HepG2 (cell line): ENCODE results near the gene USP10. TPM values are rescaled to one million over a fixed set of nuclear protein-coding genes. Genes with fewer than 3 reads are reported as not detected.

Experiments used
- CAMTA2 ChIP-seq: sonication (generic); formaldehyde crosslinking; IDR thresholded peaks from 2 replicates; pipeline ENCODE4 v1.4.0; 2020; ENCODE audit warnings: mild to moderate bottlenecking, missing genetic modification reagents, borderline replicate concordance
- HNRNPK ChIP-seq: fragments of 200-400 bp; formaldehyde crosslinking; IDR thresholded peaks from 2 replicates; pipeline ENCODE4 v1.6.1; 2018; ENCODE audit warnings: low read length, low read depth, moderate library complexity, mild to moderate bottlenecking; ENCODE audit not compliant: poor library complexity, severe bottlenecking
- IKZF4 ChIP-seq: sonication (generic); formaldehyde crosslinking; IDR thresholded peaks from 2 replicates; pipeline ENCODE4 v1.5.1; 2020; ENCODE audit warnings: borderline replicate concordance, mild to moderate bottlenecking, low read depth, missing genetic modification reagents; ENCODE audit errors: not compliant biosample characterization
- PRDM10 ChIP-seq: sonication (generic); formaldehyde crosslinking; IDR thresholded peaks from 2 replicates; pipeline ENCODE4 v1.4.0; 2020; ENCODE audit warnings: low read depth, missing genetic modification reagents
- PTBP1 ChIP-seq: fragments of 200-400 bp; formaldehyde crosslinking; IDR thresholded peaks from 2 replicates; pipeline ENCODE4 v1.6.1; 2018; ENCODE audit warnings: low read length, low read depth; ENCODE audit not compliant: poor library complexity, severe bottlenecking
- TOPORS ChIP-seq: sonication (generic); formaldehyde crosslinking; IDR thresholded peaks from 2 replicates; pipeline ENCODE4 v1.8.0; 2023; ENCODE audit warnings: mild to moderate bottlenecking, missing genetic modification reagents
- ZMAT5 ChIP-seq: sonication (generic); formaldehyde crosslinking; IDR thresholded peaks from 2 replicates; pipeline ENCODE4 v1.5.0; 2020; ENCODE audit warnings: mild to moderate bottlenecking, low read depth, missing genetic modification reagents, borderline replicate concordance
- ZMYM2 ChIP-seq: sonication (generic); formaldehyde crosslinking; IDR thresholded peaks from 2 replicates; pipeline ENCODE4 v1.8.0; 2022; ENCODE audit warnings: mild to moderate bottlenecking, missing genetic modification reagents
- ZNF205 ChIP-seq: IDR thresholded peaks from 2 replicates; pipeline ENCODE4 v1.6.1; 2018; ENCODE audit warnings: missing biosample characterization, missing genetic modification reagents
- ZNF225 ChIP-seq: sonication (generic); formaldehyde crosslinking; IDR thresholded peaks from 2 replicates; pipeline ENCODE4 v1.4.0; 2020; ENCODE audit warnings: mild to moderate bottlenecking, missing genetic modification reagents
- ZNF256 ChIP-seq: sonication (generic); formaldehyde crosslinking; conservative IDR thresholded peaks from 2 replicates; pipeline ENCODE4 v1.4.0; 2020; ENCODE audit warnings: missing genetic modification reagents
- ZNF264 ChIP-seq: sonication (generic); formaldehyde crosslinking; IDR thresholded peaks from 2 replicates; pipeline ENCODE4 v1.4.0; 2020; ENCODE audit warnings: missing genetic modification reagents
- ZNF30 ChIP-seq: sonication (generic); formaldehyde crosslinking; IDR thresholded peaks from 2 replicates; pipeline ENCODE4 v1.5.0; 2020; ENCODE audit warnings: mild to moderate bottlenecking, missing genetic modification reagents
- ZNF333 ChIP-seq: sonication (generic); formaldehyde crosslinking; IDR thresholded peaks from 2 replicates; pipeline ENCODE4 v1.4.0; 2020; ENCODE audit warnings: mild to moderate bottlenecking, missing genetic modification reagents, borderline replicate concordance
- ZNF44 ChIP-seq: sonication (generic); formaldehyde crosslinking; IDR thresholded peaks from 2 replicates; pipeline ENCODE4 v1.5.1; 2020; ENCODE audit warnings: mild to moderate bottlenecking, missing genetic modification reagents
- ZNF484 ChIP-seq: sonication (generic); formaldehyde crosslinking; IDR thresholded peaks from 2 replicates; pipeline ENCODE4 v1.5.1; 2020; ENCODE audit warnings: mild to moderate bottlenecking, low read depth, missing genetic modification reagents, borderline replicate concordance
- ZNF572 ChIP-seq: sonication (generic); formaldehyde crosslinking; IDR thresholded peaks from 2 replicates; pipeline ENCODE4 v1.5.1; 2020; ENCODE audit warnings: mild to moderate bottlenecking, missing genetic modification reagents
- ZNF674 ChIP-seq: sonication (generic); formaldehyde crosslinking; IDR thresholded peaks from 2 replicates; pipeline ENCODE4 v1.5.0; 2020; ENCODE audit warnings: low read depth, mild to moderate bottlenecking, missing genetic modification reagents
- ZNF775 ChIP-seq: sonication (generic); formaldehyde crosslinking; IDR thresholded peaks from 2 replicates; pipeline ENCODE4 v1.4.0; 2020; ENCODE audit warnings: missing genetic modification reagents, mild to moderate bottlenecking, moderate library complexity, borderline replicate concordance
- ZSCAN22 ChIP-seq: sonication (generic); formaldehyde crosslinking; IDR thresholded peaks from 2 replicates; pipeline ENCODE4 v1.4.0; 2020; ENCODE audit warnings: mild to moderate bottlenecking, missing genetic modification reagents
- ZSCAN31 ChIP-seq: sonication (generic); formaldehyde crosslinking; IDR thresholded peaks from 2 replicates; pipeline ENCODE4 v1.5.0; 2020; ENCODE audit warnings: low read depth, mild to moderate bottlenecking, missing genetic modification reagents
- polyA plus RNA-seq, 8 experiments: library from polyadenylated mRNA; depleted of rRNA in 3 of 8; stranded (reverse) in 7 of 8; unstranded in 1 of 8; fragments of >200 nt; fragmentation: Illumina TruSeq in 4 of 8; extraction: Trizol in 4 of 8; gene quantifications; 2 replicates each; pipeline versions ENCODE4 v1.2.1 to v1.2.3, GENCODE V29; 2011 to 2016; ENCODE audit warnings: low read depth in 4 of 8, missing spikeins in 1 of 8, mixed read lengths in 1 of 8; ENCODE audit not compliant: insufficient read depth in 1 of 8
- total RNA-seq, 5 experiments: library from RNA; depleted of rRNA; stranded (reverse); fragments of >200 nt; fragmentation: Illumina TruSeq; extraction: Trizol; gene quantifications; 2 replicates each; pipeline ENCODE4 v1.2.3, GENCODE V29; 2016; ENCODE audit warnings: low read depth in 1 of 5
- TF ChIP-seq, protein P1 (sequence below): sonication (generic); formaldehyde crosslinking; conservative IDR thresholded peaks from 2 replicates; pipeline ENCODE4 v1.5.0; 2020; ENCODE audit warnings: missing genetic modification reagents
- TF ChIP-seq, protein P2 (sequence below): sonication (generic); formaldehyde crosslinking; IDR thresholded peaks from 2 replicates; pipeline ENCODE4 v1.8.1; 2022; ENCODE audit warnings: mild to moderate bottlenecking, missing genetic modification reagents

USP10 gene
- total and polyA plus RNA-seq, 2 of the 13 experiments (the other 11 are each of a cell fraction or from before 2014, with no cell fraction given): 79.1 to 122 TPM

GRCh38 chr16:84699147-84699711 lies 571 bp upstream of the USP10 start (continued):
- TF ChIP-seq ZNF44 (peak; percentile 93), CAMTA2 (CRISPR knock-in tag) (peak; percentile 88; the same call in 1 of the 2 replicates), ZNF775 (peak; percentile 83; the same call in 1 of the 2 replicates), ZNF484 (CRISPR knock-in tag) (no peak), ZNF225 (CRISPR knock-in tag) (peak; percentile 84), ZMAT5 (CRISPR knock-in tag) (no peak), ZNF30 (CRISPR knock-in tag) (0 out of 2 replicates have a peak, but pooled peaks have one; percentile 30), ZNF572 (CRISPR knock-in tag) (peak; percentile 88), IKZF4 (CRISPR knock-in tag) (no peak), ZNF256 (peak; percentile 89; the same call in 1 of the 2 replicates), ZNF674 (0 out of 2 replicates have a peak, but pooled peaks have one; percentile 59), ZNF205 (0 out of 2 replicates have a peak, but pooled peaks have one; percentile 63), TOPORS (CRISPR knock-in tag) (no peak), ZNF333 (CRISPR knock-in tag) (0 out of 2 replicates have a peak, but pooled peaks have one; percentile 80), ZMYM2 (peak; percentile 62; the same call in 1 of the 2 replicates), ZSCAN22 (CRISPR knock-in tag) (peak; percentile 77), HNRNPK (no peak), PRDM10 (CRISPR knock-in tag) (0 out of 2 replicates have a peak, but pooled peaks have one; percentile 42), ZNF264 (CRISPR knock-in tag) (peak; percentile 56; the same call in 1 of the 2 replicates), PTBP1 (peak; percentile 73), ZSCAN31 (CRISPR knock-in tag) (no peak)
- TF ChIP-seq, protein P1, sequence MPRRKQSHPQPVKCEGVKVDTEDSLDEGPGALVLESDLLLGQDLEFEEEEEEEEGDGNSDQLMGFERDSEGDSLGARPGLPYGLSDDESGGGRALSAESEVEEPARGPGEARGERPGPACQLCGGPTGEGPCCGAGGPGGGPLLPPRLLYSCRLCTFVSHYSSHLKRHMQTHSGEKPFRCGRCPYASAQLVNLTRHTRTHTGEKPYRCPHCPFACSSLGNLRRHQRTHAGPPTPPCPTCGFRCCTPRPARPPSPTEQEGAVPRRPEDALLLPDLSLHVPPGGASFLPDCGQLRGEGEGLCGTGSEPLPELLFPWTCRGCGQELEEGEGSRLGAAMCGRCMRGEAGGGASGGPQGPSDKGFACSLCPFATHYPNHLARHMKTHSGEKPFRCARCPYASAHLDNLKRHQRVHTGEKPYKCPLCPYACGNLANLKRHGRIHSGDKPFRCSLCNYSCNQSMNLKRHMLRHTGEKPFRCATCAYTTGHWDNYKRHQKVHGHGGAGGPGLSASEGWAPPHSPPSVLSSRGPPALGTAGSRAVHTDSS (CRISPR knock-in tag): no peak
- TF ChIP-seq, protein P2, sequence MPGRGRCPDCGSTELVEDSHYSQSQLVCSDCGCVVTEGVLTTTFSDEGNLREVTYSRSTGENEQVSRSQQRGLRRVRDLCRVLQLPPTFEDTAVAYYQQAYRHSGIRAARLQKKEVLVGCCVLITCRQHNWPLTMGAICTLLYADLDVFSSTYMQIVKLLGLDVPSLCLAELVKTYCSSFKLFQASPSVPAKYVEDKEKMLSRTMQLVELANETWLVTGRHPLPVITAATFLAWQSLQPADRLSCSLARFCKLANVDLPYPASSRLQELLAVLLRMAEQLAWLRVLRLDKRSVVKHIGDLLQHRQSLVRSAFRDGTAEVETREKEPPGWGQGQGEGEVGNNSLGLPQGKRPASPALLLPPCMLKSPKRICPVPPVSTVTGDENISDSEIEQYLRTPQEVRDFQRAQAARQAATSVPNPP (CRISPR knock-in tag): no peak
